ENCODE results near the gene LCNL1.

The LCNL1 gene

GRCh38 chr9:136982232-136983051 is at the start of gene LCNL1:
Gene LCNL1, plus strand, starts transcription at chr9:136982993. Its CDS starts 594 bp downstream, at chr9:136983587.
- DNase-seq, result no peak

- DNase-seq, result no peak
These were observed 48.5 kb upstream of the LCNL1 start for GRCh38 chr9:136934277-136934676.

GRCh38 chr9:136935651-136936050 is 47.1 kb upstream of the LCNL1 start:
- DNase-seq, result no peak

- no peak for DNase-seq
These were observed 46.1 kb upstream of the LCNL1 start for GRCh38 chr9:136936645-136937170.

GRCh38 chr9:136937186-136938001 is 45.4 kb upstream of the LCNL1 start:
- DNase-seq, result no peak

GRCh38 chr9:136939431-136939995 is 43.3 kb upstream of the LCNL1 start:
- DNase-seq, result no peak

- DNase-seq, result peak in 1 of 2 donors; percentile 16
These were observed 42.7 kb upstream of the LCNL1 start for GRCh38 chr9:136939996-136940525.

- DNase-seq, result no peak
These were observed 42.1 kb upstream of the LCNL1 start for GRCh38 chr9:136940526-136941230.

GRCh38 chr9:136941231-136942111 is 41.3 kb upstream of the LCNL1 start:
- DNase-seq, result peak in 1 of 2 donors; percentile 18

GRCh38 chr9:136942112-136942880 is 40.5 kb upstream of the LCNL1 start:
- DNase-seq, result peak in 1 of 2 donors; percentile 17

GRCh38 chr9:136942881-136943230 is 39.9 kb upstream of the LCNL1 start:
- peak in 1 of 2 donors; percentile 17 for DNase-seq

- DNase-seq, result peak; percentile 46 to 52
These were observed 39.2 kb upstream of the LCNL1 start for GRCh38 chr9:136943291-136944211.

- no peak for DNase-seq
These were observed 38.6 kb upstream of the LCNL1 start for GRCh38 chr9:136944212-136944518.

- peak; percentile 95 to 96 for DNase-seq
These were observed 38.1 kb upstream of the LCNL1 start, which contains the start of the genes C8G and FBXW5 for GRCh38 chr9:136944519-136945332. Gene C8G, plus strand, starts transcription at chr9:136945243. Its CDS starts 78 bp downstream, at chr9:136945321. Gene FBXW5, minus strand, starts transcription at chr9:136944738. Its CDS starts 655 bp downstream, at chr9:136944083.

GRCh38 chr9:136945333-136946227 is 37.2 kb upstream of the LCNL1 start:
- no peak for DNase-seq

- no peak for DNase-seq
These were observed 36.4 kb upstream of the LCNL1 start for GRCh38 chr9:136946228-136947027.

All from stimulated activated CD4-positive, alpha-beta T cell treated with anti-CD3 and anti-CD28 coated beads, Interleukin-2, amount 100 ng/mL, for 24 hours (primary cell).